A549 (cell line): Measurements from ENCODE around the gene CGN.

ENCODE experiments used
- CBX8 ChIP-seq: fragments of 200-600 bp; sonication (generic); IDR thresholded peaks from 2 replicates; pipeline ENCODE4 v1.6.1; 2016
- EP300 ChIP-seq, 2 experiments: fragments of >200 bp; sonication (Bioruptor Twin); formaldehyde crosslinking; IDR thresholded peaks; 2 replicates in 1 of 2; 3 replicates in 1 of 2; pipeline ENCODE4 v1.6.1; 2016 to 2017
- MYC ChIP-seq: IDR thresholded peaks from 2 replicates; pipeline ENCODE4 v1.6.1; 2012; ENCODE audit warnings: mild to moderate bottlenecking, inconsistent platforms, low read length, improper control_type of control experiment, borderline replicate concordance
- POLR2A ChIP-seq: IDR thresholded peaks from 2 replicates; pipeline ENCODE4 v1.6.1; 2012; ENCODE audit warnings: mild to moderate bottlenecking, low read length
- TF ChIP-seq, protein P1 (sequence below): fragments of >200 bp; sonication (Bioruptor Twin); formaldehyde crosslinking; IDR thresholded peaks from 3 replicates; pipeline ENCODE4 v1.5.1; 2016
- TF ChIP-seq, protein P2 (sequence below): IDR thresholded peaks from 2 replicates; pipeline ENCODE4 v1.6.1; 2012
- TF ChIP-seq, protein P3 (sequence below): fragments of 450-650 bp; IDR thresholded peaks from 2 replicates; pipeline ENCODE4 v1.6.1; 2014; ENCODE audit warnings: antibody characterized with exemption
- TF ChIP-seq, protein P4 (sequence below): fragments of 150-350 bp; IDR thresholded peaks from 2 replicates; pipeline ENCODE4 v1.6.1; 2014; ENCODE audit warnings: low read depth, mild to moderate bottlenecking, low read length

DNA sequence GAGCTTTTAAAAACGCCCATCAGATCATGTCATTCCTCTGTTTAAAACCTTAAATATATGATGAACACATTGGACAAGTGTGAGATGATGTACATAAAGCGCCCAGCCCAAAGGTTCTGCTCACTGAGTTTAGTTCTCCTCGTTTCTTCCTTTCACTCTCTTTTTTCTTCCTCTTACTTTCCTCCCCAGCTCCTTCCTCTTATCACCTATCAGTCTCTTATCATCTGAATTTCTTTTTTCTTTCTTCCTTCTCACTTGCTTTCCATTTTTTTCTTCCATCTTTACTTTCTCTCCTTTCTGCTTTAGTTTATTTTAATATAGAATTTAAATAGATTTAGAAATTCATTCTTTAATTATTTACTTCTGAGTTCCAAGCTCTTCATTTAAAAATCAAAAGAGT, 34.1 kb upstream of the CGN start:
- TF ChIP-seq, protein P1, sequence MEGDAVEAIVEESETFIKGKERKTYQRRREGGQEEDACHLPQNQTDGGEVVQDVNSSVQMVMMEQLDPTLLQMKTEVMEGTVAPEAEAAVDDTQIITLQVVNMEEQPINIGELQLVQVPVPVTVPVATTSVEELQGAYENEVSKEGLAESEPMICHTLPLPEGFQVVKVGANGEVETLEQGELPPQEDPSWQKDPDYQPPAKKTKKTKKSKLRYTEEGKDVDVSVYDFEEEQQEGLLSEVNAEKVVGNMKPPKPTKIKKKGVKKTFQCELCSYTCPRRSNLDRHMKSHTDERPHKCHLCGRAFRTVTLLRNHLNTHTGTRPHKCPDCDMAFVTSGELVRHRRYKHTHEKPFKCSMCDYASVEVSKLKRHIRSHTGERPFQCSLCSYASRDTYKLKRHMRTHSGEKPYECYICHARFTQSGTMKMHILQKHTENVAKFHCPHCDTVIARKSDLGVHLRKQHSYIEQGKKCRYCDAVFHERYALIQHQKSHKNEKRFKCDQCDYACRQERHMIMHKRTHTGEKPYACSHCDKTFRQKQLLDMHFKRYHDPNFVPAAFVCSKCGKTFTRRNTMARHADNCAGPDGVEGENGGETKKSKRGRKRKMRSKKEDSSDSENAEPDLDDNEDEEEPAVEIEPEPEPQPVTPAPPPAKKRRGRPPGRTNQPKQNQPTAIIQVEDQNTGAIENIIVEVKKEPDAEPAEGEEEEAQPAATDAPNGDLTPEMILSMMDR = no peak
- TF ChIP-seq, protein P2, sequence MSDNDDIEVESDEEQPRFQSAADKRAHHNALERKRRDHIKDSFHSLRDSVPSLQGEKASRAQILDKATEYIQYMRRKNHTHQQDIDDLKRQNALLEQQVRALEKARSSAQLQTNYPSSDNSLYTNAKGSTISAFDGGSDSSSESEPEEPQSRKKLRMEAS = no peak
- TF ChIP-seq, protein P3, sequence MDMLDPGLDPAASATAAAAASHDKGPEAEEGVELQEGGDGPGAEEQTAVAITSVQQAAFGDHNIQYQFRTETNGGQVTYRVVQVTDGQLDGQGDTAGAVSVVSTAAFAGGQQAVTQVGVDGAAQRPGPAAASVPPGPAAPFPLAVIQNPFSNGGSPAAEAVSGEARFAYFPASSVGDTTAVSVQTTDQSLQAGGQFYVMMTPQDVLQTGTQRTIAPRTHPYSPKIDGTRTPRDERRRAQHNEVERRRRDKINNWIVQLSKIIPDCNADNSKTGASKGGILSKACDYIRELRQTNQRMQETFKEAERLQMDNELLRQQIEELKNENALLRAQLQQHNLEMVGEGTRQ = no peak
- TF ChIP-seq, protein P4, sequence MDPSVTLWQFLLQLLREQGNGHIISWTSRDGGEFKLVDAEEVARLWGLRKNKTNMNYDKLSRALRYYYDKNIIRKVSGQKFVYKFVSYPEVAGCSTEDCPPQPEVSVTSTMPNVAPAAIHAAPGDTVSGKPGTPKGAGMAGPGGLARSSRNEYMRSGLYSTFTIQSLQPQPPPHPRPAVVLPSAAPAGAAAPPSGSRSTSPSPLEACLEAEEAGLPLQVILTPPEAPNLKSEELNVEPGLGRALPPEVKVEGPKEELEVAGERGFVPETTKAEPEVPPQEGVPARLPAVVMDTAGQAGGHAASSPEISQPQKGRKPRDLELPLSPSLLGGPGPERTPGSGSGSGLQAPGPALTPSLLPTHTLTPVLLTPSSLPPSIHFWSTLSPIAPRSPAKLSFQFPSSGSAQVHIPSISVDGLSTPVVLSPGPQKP = no peak
- TF ChIP-seq EP300 (IDR thresholded peaks at IDR 0.05) (no peak), CBX8 (no peak), MYC (no peak), POLR2A (no peak)
